Stimulated activated naive CD8-positive, alpha-beta T cell treated with anti-CD3 and anti-CD28 coated beads, Interleukin-15, Interleukin-2, amounts not matched to agents 100 U/mL and 50 U/mL, for 24 hours (primary cell): ENCODE data around the gene CHD6.

Experiments used
- ATAC-seq: fragments of 150-1000 bp; cut with Tn5 transposase; one replicate; pipeline ENCODE4 v1.10.0; 2021
- DNase-seq: peaks from one replicate; pipeline ENCODE4 v3.0.0; 2021

The CHD6 gene

DNA sequence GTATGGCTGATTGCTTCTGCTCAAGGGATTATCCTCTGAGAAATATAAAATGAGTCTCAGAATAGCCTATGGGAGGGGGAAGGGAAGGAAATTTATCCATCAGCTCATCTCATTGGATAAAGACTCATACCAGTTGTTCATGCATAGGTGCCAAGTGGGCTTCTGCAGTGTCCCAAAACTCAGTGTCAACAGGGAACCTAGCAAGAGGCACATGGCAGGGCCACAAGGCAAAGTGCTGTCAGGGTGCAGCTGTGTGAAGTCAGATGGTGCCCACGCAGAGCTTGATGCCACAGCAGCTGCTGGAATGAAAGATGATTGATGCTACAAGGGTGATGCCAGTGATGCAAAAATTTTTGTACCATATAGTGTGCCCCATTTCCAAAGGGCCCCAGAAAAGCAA, 3.2 kb upstream of the CHD6 start:
- no peak for ATAC-seq
- DNase-seq = no peak

DNA sequence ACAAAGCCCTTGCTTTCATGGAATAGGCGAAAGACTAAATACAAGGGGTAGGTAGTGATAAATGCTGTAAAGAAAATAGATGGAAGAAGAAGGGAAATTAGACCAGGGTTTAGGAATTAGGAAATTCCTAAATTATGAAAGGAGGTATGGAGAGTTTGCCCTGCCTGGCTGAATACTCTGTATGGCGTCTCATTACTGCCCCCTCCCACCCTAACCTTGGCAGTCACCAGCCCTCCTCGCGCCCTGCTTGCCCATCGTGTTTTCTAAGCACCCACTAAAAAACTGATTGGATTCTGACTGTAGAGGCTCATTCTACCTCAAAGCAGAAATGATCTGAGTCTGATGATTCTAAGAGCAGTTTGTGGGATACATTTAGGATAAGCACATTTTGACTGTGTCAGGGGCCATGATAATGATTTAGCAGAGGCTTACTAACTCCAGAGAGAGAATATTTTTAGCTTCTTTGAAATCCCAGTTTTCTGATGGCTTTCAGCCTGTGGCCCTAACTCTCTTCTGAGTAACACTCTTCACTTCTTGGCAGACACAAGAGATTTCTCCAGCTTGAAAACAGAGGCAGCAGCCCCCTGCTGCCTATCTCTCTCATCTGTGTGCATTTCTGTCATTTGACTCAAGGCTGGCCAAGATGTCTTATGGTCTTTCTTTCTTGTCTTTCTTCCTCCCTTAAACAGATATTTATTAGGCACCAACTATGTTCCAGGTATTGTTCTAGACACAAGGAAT, 1.4 kb upstream of the CHD6 start:
- DNase-seq = no peak
- no peak for ATAC-seq

DNA sequence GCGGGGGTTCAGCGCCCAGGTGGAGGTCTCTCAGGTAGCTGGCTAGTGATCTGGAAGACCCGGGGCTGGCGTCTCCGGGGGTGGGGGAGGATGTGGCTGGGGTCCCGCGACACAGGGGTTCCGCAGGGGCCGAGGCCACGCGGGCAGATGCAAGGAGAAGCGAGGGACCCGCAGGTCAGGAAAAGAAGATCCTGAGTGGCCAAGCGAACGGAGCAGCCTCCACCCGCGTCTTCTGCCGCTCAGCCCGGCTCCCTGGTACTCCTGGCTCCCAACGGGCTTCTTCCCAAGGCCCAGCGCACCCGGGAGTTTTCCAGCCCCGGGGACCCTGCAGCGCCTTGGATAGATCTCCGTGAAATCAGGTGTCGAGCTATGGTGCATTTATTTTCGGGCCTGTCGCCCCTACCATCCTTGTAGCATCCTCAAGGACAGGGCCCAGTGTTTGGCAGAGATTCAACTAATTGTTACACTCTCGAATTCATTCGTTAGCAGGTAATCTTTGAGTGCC, 682 bp upstream of the CHD6 start:
- no peak for DNase-seq
- ATAC-seq = no peak

DNA sequence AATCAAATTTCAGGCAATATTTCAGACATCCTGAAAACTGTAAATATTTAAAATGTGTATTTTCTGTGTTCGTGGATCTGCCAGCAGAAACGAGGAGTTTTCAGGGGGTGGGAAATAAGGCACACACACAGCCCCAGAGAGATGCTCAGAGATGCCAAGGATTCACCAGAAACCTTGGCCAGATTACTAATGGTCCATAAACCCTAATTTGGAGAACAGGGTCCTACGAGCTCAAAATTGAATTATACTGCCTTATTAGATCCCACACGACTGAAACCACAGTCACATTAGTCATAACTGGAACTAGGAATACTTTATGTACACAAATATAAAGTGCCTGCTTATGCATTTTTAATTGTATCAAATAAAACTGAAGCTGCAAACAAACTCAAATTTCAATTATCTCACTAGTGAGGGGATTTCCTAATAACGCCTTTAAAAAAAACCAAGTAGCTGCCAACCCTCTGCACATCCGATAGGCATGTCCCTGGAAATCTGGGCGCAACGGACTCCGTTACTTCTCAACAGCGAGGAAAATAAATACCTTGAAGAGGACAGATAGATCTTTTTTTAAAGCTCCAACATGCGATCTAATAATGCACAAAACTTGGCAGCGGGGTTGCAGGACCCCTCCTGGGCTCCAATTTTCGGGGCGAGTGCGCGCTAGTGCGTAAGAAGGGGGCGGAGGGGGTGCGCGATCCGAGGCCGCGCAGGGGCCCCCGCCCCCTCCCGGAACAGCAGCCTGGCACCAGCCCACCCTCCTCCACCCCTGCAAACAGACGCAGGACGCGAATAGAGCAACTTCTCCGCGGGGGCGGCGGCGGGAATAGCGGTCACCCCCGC, 897 bp downstream of the CHD6 start:
- no peak for ATAC-seq
- DNase-seq = peak; percentile 43

DNA sequence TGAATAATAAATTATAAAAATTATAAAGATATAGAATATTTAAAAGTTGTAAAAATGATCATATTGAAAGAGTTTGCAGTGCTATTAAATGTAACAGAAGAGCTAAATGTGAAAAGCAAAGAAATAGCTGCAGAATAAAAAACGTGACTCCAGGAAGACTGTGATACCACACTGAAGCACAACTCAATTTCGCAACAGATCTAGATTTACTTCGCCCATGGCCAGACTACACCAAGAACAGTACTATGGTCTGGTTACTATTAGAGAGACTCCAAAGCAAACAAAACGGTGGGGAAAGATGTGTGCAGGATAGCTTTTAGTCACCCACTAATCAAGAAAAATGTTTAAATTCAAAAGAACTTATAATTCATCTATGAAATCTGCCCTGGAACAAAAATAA, 1.9 kb downstream of the CHD6 start:
- no peak for DNase-seq
- ATAC-seq = no peak

DNA sequence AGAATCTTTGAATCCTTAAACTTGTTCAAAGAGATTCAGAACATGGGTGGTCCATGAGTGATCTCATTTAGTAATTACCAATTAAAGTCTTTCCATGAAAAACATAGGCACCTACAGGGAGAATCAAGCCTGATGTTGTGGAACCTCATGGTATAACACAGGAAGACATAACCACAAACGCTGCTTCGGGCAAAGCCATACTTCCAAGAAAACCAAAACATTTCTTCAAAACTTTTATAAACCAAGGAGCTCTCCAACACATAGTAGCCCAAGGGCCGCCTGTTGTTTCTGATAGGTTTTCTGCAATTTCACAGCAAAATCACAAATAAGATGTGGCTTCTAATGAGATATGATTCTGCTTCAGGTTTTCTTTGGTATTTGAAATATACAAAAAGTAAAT, 2.5 kb downstream of the CHD6 start:
- DNase-seq (no peak), ATAC-seq (no peak)

DNA sequence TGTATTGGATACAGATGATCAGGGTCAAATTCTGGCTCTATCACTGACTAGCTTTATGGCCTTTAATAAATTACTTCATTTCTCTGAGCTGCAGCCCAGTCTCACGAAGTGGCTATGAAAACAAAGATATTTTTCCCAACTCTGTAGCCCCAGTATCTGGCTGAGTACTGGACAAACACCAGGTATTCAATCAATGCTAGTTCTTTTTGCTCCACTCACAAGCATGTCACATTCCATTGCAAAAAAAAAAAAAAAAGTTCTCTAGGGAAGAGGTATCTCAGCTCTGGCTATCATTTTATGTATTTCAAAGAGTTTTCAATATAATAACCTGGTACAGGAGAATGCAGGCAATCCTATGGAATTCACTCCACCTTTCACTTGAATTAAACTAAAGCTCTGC, 3.1 kb downstream of the CHD6 start:
- ATAC-seq (no peak), DNase-seq (no peak)

DNA sequence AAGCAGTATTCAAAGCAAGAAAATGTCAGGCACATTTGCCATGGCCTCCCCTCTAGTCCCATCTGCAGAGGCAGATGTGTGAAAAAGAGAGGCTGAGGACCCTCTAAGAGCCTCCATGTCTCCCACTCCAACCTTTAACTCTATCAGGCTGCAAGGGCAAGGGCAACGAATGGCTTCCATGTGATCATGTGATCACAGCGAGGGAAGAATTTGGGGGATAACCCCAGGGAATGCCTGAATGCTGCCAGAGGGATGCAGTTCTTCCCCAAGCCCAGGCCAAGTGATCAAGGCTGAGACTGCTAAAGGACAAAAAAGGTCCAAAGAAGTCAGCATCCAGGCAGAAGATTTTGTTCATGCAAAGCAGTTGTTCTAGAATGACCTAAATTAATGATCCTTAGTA, 4.9 kb downstream of the CHD6 start:
- ATAC-seq (no peak), DNase-seq (no peak)

DNA sequence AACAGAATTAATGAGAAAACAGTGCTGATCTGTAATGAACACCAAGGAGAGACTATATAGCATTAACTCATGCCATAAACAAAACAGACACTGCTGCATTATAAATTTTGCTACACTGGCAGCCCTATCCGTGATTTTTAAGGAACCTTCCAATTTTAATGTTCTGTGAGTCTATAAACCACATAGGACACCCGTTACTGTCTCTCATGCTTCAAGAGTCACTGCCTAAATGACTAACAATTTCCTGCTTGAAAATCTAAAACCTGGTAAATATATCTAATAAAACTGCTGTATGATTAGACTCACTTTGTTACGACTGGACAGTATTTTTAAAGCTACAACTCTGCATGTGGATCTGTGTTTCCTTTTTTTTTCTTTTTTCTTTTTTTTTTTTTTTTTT, 8.7 kb downstream of the CHD6 start:
- ATAC-seq (no peak), DNase-seq (no peak)

DNA sequence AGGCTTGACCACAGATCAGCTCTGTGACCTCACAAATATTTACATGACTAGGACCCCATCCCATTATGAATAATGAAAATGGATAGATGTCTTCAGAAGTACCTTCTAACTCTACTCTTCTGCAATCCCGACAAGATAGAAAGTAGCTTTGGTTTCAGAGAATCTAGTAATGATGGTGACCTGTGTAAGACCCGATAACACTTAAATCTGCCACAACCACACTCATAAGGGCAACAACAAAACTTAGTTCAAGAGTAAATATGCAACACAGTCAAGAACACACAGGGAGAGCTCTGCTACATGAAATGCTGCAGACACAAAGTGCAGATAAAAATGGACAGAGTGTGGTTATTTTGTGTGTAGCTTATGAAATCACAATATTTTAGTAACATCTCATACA, 9.6 kb downstream of the CHD6 start:
- ATAC-seq (no peak), DNase-seq (no peak)

DNA sequence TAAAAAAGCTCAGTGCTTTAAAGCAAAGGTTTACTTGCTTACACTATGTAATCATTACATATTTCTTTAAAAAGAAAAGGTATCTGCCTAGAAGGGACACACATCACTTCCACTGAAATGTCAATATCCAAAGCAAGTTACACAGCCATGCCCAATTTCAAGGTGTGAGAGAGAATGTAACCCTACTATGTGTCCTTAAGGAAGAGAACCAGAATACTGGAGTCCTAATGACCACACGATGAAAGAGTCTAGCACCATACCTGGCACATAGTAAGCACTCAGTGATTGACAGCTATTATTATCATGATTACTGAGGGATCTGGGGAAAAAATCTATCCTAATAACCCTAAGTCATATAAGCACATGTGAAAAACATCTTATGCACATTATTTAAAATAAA, 10.4 kb downstream of the CHD6 start:
- DNase-seq (no peak), ATAC-seq (no peak)

DNA sequence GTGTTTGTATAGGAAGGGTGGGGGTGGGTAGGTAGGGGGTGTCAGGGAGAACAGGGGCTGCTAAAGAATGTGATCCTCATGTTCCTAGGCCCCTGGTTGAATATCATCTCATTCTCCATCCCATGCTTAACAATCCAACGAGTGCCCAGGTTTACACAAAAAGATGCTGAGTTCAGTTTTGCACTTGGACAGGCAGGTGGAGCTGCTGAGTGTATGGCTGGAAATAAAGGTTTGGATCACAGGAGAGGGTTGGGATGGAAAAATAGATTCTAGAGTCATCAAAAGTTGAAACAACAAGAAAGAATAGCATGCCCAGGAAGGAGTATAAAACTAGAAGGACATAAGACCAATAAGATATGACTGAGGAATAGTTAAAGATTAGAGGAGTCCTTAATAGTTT, 14.2 kb downstream of the CHD6 start:
- ATAC-seq (no peak), DNase-seq (no peak)

DNA sequence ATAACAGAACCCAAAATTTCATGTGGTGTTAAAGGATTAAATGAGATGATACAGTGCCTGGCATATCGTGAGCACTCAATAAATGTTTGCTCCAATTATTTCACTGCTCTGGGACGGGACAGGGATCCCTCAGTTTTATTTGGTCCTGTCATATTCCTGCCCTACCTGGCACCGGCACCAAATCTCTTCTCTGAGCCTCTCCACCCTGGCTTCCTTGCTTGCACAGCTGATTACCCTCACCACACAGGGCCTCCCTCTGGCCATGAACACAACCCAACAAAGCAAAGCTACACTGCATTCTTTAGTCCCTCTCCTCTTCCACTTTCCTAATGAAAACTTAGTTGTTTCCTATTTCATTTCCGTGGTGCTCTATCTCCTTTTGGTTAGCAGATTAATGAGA, 16.4 kb downstream of the CHD6 start:
- ATAC-seq (no peak), DNase-seq (no peak)

DNA sequence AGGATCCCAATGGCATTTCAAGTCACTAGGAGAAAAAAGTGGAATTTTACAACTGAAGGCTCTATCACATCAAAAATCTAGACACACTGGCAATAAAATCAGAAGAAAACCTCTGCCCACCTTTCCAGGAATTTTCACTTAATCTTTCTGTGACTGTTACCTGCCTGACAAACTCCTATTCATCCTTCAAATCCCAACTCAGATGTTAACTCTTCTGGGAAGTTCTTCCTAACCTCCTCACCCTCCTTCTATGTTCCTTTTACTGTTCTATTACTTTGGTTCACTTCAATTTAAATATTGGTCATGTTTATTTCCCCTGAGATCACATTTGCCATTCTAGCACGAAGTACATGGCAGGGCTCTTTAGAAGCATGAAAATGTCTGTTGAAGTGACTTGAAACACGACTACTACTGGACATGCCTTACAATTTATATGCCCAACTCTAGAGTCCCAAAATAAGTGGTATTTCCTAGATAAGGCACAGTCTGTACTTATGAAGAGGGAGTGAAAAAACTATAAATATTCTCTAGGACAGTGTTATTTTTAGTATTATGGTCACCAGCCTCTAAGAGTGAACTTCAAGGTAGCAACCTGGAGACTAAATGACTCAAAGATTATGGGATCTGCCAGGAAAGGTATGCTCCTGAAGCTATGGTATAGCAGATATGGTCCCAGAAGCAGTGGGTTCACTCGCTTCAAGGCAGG, 17.1 kb downstream of the CHD6 start:
- ATAC-seq (no peak), DNase-seq (no peak)

DNA sequence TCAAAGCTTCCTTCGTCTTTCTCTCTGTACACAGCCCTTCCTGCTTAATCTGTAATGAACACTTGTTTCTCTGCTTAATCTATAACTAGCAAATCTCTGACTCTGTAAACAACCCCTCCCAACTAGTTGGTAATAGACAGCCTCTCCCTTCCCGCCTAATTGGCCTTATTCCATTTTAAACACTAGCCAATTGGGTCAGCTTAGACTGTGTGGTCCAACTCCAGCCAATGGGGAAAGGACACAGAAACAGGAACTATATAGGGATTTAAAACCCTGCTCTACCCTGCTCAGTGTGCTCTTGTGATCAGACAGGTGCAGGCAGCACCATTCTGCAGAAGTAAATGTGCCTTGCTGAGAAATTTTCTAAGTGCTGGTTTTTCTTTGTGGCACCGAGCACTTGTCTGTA, 18.5 kb downstream of the CHD6 start:
- ATAC-seq (no peak), DNase-seq (no peak)

DNA sequence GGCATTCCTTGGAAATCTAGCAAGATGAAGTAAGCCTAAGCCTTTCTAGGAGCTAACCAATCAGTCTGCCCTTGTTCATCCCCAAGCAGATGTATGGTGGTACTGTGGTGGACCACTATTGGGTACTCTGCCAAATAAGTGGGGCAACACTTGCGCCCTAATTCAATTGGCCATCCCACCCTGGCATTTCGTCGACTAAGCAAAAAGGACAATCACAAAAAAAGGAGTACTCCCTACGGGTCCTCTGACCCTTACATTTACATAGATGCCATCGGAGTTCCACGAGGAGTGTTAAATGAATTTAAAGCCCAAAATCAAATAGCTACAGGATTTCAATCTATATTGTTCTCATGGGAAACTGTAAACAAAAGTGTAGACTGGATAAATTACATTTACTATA, 19.5 kb downstream of the CHD6 start:
- no peak for DNase-seq
- no peak for ATAC-seq

DNA sequence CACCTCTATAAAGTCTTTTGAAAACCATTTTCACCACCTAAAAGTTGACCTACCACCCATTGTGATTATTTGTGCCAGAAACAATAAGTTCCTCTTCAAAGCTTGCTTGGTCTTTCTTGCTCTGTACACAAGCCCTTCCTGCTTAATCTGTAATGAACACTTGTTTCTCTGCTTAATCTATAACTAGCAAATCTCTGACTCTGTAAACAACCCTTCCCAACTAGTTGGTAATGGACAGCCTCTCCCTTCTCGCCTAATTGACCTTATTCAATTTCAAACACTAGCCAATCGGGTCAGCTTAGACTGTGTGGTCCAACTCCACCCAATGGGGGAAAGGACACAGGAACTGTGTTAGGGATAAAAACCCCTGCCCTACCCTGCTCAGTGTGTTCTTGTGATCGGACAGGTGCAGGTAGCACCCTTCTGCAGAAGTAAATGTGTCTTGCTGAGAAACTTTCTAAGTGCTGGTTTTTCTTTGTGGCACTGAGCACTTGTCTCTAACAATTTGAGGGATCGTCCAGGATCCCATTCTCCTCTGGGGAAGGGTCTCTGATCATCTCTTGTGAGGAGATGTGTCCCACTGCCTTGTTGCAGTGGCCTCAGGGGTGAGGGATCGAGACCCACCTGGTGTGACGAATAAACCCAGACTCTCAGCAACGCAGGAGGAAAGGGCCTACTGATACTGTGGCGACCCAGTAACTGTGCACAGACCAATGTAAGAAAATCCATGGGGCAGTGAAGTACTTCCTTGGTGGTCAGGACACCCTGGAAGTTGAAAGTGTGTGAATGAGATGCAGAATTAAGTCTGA, 23.5 kb downstream of the CHD6 start:
- no peak for ATAC-seq
- no peak for DNase-seq

DNA sequence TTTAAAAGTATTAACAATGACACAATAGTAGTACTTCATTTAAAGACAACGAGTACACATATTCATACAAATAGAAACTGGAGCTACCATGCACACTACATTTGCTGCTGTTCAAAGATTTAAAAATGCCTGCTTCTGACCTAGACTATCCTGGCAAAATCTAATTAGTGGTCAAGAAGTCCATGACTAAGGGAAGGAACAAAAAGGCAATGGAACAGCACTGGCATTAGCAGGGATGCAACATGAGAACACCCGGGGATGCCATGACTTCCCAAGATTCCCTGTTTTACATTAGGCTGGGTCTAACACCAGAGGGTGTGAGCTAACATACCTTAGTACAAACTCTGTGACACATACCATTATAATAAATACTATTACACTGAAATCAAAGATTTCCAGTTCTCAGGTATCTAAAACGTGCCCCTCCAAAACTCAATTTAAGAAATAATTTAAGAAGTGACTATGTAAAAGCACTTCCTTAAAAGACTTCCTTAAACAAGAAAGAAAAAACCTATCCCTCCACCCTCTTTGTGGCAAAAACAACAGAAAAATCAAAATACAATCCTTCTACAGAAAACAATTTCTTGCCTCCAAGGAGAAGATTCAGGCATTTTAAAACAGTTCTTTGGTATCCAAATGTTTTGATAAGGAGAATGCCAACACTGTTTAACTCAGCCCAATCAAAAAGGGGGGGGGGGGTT, 25.5 kb downstream of the CHD6 start:
- no peak for DNase-seq
- no peak for ATAC-seq

DNA sequence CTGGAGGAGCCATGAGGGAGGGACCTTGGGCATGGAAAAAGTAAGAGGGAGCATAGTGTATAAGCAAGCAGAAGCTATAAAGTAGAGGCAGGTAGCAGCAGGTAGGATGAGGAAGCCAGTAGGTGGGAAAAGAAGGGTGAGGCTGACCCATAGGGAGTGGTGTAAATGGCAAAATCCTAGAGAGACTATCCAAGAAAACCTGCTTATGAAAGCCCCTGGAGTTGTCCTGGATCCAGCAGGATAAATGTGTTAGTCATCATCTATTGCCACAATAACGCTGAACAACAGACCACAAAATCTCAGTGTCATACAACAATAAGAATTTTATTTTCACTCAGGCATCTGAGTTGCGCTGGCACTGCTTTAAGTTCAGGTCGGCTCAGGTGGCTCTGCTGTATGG, 30.2 kb downstream of the CHD6 start:
- DNase-seq (no peak), ATAC-seq (no peak)

DNA sequence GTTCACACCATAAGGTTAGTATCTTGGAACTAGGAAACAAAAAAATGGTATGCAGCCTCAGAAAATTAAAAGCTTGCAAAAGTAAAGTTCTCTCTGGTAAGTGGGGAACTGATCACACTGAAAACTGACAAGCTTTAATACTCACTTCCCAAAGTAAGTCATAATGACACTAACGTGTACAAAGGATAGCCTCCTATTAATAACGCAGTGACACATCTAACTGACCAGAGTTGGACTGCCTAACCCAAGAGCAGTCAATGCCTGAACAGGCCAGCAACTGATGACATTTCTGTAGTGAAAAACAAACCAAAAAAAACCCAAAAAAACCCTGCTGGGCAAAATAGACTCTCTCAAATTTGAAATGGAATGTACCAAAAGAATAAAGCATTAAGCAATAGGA, 30.7 kb downstream of the CHD6 start:
- ATAC-seq (no peak), DNase-seq (no peak)

DNA sequence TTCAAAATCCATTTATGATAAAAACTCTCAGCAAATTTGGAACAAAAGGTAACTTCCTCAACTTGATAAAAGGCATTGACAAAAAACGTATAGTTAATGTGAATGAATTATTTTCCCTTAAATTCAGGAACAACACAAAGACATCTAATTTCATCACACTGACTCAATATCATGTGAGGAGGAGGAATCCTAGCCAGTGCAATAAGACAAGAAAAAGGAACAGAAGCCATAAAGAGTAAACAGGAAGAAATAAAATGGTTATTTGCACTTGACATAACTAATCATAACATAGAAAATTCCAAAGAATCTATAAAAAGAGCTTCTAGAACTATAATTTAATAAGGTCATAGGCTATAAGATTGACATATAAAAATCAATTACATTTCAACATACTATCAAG, 31.4 kb downstream of the CHD6 start:
- DNase-seq = no peak
- ATAC-seq = no peak

DNA sequence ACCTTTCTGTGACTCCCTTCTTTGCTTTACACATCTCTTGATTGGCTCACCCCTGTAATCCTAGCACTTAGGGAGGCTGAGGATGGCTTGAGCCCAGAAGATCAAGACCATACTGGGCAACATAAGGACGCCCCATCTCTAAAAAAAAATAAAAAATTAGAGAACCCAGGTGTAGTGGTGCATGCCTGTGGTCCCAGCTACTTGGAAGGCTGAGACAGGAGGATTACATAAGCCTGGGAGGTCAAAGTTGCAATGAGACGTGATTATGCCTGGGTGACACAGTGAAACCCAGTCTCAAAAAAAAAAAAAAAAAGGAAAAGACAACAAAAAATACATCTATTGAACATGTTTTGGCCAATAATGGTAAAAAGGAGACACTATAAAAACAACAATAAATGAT, 37.8 kb downstream of the CHD6 start:
- DNase-seq = no peak
- no peak for ATAC-seq
